Sigmoid colon (tissue), 4 donors: ENCODE results near the gene SIVA1.

Experiments
- CTCF ChIP-seq, 4 experiments: fragments of 450-650 bp in 3 of 4; fragments of 200-600 bp in 1 of 4; IDR thresholded peaks; one replicate each; pipeline ENCODE4 v1.5.1; 2016 to 2019; ENCODE audit warnings: antibody characterized with exemption in 4 of 4, mild to moderate bottlenecking in 3 of 4, moderate library complexity in 2 of 4
- EP300 ChIP-seq, 4 donors: sonication (generic); formaldehyde crosslinking; IDR thresholded peaks; one replicate each; pipeline ENCODE4 v1.6.1; 2017; ENCODE audit warnings: antibody characterized with exemption in 4 of 4
- POLR2A ChIP-seq, 2 donors: fragments of 450-650 bp; IDR thresholded peaks; one replicate each; pipeline ENCODE4 v1.6.1; 2016; ENCODE audit warnings: antibody characterized with exemption in 2 of 2, mild to moderate bottlenecking in 2 of 2, moderate library complexity in 2 of 2
- POLR2AphosphoS5 ChIP-seq, 4 donors: sonication (generic); formaldehyde crosslinking; IDR thresholded peaks; one replicate each; pipeline ENCODE4 v1.6.1; 2017; ENCODE audit warnings: antibody characterized with exemption in 4 of 4

- TF ChIP-seq CTCF (IDR thresholded peaks at IDR 0.05), result no peak
- no peak for TF ChIP-seq POLR2A (IDR thresholded peaks at IDR 0.05)
- TF ChIP-seq EP300 (IDR thresholded peaks at IDR 0.05), result no peak
- TF ChIP-seq POLR2AphosphoS5 (IDR thresholded peaks at IDR 0.05), result no peak
Measured at GRCh38 chr14:104805326-104805678, 52.4 kb downstream of the SIVA1 start.
